RWPE2 (cell line): ENCODE measurements around the gene RLN3.

ENCODE experiments used
- ATAC-seq: fragments of 200-7000 bp; cut with Tn5 transposase; 3 replicates; pipeline ENCODE4 v1.9.1; 2021; ENCODE audit warnings: low read depth
- DNase-seq: peaks from one replicate; pipeline ENCODE4 v3.0.0-alpha.2; 2020; ENCODE audit warnings: low spot score
- H3K27ac ChIP-seq: fragments of 450-650 bp; 2 replicates; pipeline ENCODE4 v1.5.1; 2017; ENCODE audit warnings: mild to moderate bottlenecking; ENCODE audit not compliant: poor library complexity, severe bottlenecking
- H3K27me3 ChIP-seq: fragments of 250-450 bp; sonication (Bioruptor Pico); 2 replicates; pipeline ENCODE4 v1.5.1; 2021; ENCODE audit warnings: mild to moderate bottlenecking, moderate library complexity; ENCODE audit not compliant: insufficient read depth, poor library complexity, severe bottlenecking
- H3K36me3 ChIP-seq: fragments of 250-450 bp; sonication (Bioruptor Pico); 2 replicates; pipeline ENCODE4 v1.5.1; 2020; ENCODE audit warnings: low read depth, mild to moderate bottlenecking, moderate library complexity
- H3K4me1 ChIP-seq: fragments of 250-450 bp; sonication (Bioruptor Pico); 2 replicates; pipeline ENCODE4 v1.5.1; 2021; ENCODE audit warnings: mild to moderate bottlenecking, moderate library complexity; ENCODE audit not compliant: insufficient read depth, poor library complexity, severe bottlenecking
- H3K4me3 ChIP-seq: fragments of 250-450 bp; sonication (Bioruptor Pico); 2 replicates; pipeline ENCODE4 v1.5.1; 2021; ENCODE audit warnings: mild to moderate bottlenecking, moderate library complexity; ENCODE audit not compliant: severe bottlenecking
- H3K9me3 ChIP-seq: fragments of 250-450 bp; sonication (Bioruptor Pico); 2 replicates; pipeline ENCODE4 v1.5.1; 2021; ENCODE audit warnings: mild to moderate bottlenecking, moderate library complexity; ENCODE audit not compliant: severe bottlenecking
- TF ChIP-seq, protein P1 (sequence below): fragments of 450-650 bp; IDR thresholded peaks from one replicate; pipeline ENCODE4 v1.5.1; 2017; ENCODE audit warnings: mild to moderate bottlenecking, moderate library complexity; ENCODE audit not compliant: poor library complexity, severe bottlenecking

RLN3 gene

DNA sequence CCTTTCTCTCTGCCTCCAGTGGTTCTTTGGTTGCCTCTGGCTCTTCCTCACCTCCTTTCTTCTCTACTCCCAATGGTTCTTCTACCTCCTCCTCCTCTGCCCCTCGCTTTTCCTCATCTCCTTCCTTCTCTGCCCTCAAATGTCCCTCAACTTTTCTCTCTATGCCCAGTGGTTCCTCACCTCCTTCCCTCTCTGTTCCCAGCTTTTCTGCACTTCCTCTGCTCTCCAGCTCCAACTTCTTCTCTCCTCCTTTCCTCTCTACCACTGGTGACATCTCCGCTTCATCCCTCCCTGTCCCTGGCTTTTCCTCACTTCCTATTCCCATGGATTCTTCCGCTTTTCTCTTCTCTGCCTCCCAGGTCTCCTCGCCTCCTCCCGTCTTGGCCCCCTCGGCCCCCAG is 26.2 kb downstream of the RLN3 start:
- H3K9me3 ChIP-seq = no peaks in the 10 kb centered on the region
- no peak overlapping the region for H3K27ac ChIP-seq
- TF ChIP-seq, protein P1, sequence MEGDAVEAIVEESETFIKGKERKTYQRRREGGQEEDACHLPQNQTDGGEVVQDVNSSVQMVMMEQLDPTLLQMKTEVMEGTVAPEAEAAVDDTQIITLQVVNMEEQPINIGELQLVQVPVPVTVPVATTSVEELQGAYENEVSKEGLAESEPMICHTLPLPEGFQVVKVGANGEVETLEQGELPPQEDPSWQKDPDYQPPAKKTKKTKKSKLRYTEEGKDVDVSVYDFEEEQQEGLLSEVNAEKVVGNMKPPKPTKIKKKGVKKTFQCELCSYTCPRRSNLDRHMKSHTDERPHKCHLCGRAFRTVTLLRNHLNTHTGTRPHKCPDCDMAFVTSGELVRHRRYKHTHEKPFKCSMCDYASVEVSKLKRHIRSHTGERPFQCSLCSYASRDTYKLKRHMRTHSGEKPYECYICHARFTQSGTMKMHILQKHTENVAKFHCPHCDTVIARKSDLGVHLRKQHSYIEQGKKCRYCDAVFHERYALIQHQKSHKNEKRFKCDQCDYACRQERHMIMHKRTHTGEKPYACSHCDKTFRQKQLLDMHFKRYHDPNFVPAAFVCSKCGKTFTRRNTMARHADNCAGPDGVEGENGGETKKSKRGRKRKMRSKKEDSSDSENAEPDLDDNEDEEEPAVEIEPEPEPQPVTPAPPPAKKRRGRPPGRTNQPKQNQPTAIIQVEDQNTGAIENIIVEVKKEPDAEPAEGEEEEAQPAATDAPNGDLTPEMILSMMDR = no peak
- ATAC-seq = no peak
- no peaks in the 10 kb centered on the region for H3K4me1 ChIP-seq
- no peaks in the 10 kb centered on the region for H3K36me3 ChIP-seq
- no peak for DNase-seq
- no peak overlapping the region for H3K4me3 ChIP-seq
- H3K27me3 ChIP-seq = peaks cover 14% of the 10 kb centered on the region

DNA sequence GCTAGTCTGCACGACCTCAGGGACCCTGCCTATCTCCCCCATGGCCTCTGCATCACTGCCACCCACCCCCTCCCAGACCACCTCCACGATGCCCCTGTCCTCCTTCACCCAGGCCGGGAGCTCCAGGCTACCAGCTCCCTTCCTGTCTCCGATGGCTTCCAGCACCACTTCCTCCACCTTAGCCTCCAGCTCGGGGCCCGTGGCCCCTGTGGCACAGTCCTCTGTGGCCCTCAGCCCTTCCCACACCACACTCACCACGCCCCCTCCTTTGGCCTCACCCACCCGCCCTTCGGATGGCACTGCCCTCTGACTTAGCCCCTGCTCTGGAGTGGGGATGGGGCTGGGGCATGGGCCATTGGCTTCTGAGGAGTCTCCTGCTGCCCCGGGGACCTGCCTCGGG is 26.8 kb downstream of the RLN3 start:
- Histone ChIP-seq H3K27me3 (peaks cover 16% of the 10 kb centered on the region), H3K36me3 (no peaks in the 10 kb centered on the region), H3K9me3 (no peaks in the 10 kb centered on the region), H3K27ac (no peak overlapping the region), H3K4me3 (no peak overlapping the region), H3K4me1 (no peaks in the 10 kb centered on the region)
- ATAC-seq = no peak
- TF ChIP-seq, protein P1 = no peak
- DNase-seq = no peak

DNA sequence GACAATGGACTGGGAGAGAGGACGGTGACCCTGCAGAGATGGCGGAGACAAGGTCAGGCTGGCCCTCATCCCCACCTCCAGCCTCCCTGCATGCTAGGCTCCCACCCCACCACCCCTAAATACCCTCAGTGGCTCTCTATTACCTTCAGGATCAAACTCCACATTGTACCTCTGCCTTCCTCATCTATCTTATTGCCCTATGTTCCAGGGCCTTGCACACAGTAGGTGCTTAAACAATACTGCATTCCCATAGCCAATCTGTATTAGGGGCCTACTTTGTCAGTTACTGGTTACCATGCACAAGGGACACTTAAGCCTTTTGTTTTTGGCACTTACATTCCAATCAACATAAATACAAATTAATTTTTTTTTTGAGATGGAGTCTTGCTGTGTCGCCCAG is 27.4 kb downstream of the RLN3 start:
- Histone ChIP-seq H3K36me3 (no peaks in the 10 kb centered on the region), H3K9me3 (no peaks in the 10 kb centered on the region), H3K4me1 (no peaks in the 10 kb centered on the region), H3K27ac (no peak overlapping the region), H3K27me3 (peaks cover 16% of the 10 kb centered on the region), H3K4me3 (no peak overlapping the region)
- DNase-seq = no peak
- TF ChIP-seq, protein P1 = no peak
- no peak for ATAC-seq

DNA sequence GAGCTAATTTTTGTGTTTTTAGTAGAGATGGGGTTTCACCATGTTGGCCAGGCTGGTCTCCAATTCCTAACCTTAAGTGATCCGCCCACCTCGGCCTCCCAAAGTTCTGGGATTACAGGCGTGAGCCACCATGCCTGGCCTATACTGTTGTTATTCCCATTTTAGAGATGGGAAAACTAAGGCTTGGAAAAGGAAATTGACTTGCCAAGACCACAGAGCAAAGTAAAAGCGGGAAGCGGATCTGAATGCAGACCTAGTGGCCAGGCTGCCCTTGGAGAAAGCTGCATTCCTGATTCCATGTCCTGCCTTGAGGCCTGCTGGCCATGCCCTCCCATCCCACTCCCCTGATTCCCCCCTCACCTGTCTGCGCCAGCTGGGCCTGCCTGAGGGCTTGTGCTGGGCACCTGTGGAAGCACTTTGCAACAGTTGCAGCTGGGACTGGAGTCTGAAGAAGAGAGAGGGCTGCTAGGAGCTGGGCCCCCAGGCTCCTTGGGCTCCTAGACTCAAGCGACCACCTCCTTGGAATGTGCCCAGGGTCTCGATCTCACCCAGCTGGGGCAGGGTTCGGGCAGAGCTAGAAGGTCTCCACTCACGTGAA is 28.2 kb downstream of the RLN3 start:
- no peak overlapping the region for H3K4me3 ChIP-seq

DNA sequence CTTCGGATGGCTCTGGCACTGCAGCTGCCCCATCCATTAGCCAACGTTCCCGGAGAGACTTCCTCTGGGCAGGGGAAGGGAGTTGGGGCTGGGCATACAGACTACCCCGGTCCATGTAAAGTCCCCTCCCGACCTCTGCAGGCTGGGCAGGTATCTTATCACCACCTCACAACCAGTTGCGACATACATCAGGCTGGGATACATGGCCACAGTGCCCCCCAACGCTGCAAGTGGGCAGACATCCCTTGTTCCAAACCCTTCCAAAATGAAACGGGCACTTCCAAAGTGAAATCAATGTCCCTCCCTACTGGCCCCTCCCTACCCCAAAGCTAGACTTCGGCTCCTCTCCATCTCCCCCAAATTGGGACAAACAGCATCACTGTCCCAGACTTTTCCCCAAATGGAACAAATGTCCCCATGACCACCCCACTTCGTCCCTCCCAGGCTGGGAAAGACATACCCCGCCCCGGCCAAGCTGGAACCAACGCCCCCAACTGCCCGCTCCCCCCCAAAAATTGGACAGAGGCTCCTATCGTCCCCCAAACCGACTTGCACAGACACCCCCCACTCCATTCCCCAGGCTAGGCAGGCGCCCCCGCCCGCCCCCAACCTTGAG is 28.9 kb downstream of the RLN3 start:
- Histone ChIP-seq H3K9me3 (no peaks in the 10 kb centered on the region), H3K27me3 (peaks cover 16% of the 10 kb centered on the region), H3K27ac (no peak overlapping the region), H3K36me3 (no peaks in the 10 kb centered on the region), H3K4me3 (no peak overlapping the region), H3K4me1 (no peaks in the 10 kb centered on the region)
- TF ChIP-seq, protein P1 = no peak
- DNase-seq = no peak
- no peak; the same call in 2 of the 3 replicates for ATAC-seq

More for the DNA sequence above, 28.2 kb downstream of the RLN3 start:
- ATAC-seq (no peak), DNase-seq (no peak)
- Histone ChIP-seq H3K36me3 (no peaks in the 10 kb centered on the region), H3K27me3 (peaks cover 16% of the 10 kb centered on the region), H3K4me1 (no peaks in the 10 kb centered on the region), H3K27ac (no peak overlapping the region), H3K9me3 (no peaks in the 10 kb centered on the region)
- TF ChIP-seq, protein P1 = no peak
